NCI-H2171 (cell line): Measurements from ENCODE around the gene KIF25.
A peak's percentile ranks its signal among the peaks of the same experiment; 100 is the strongest.

Experiments used
- DNase-seq: peaks from one replicate; lab custom pipeline; 2025; lab: John Stamatoyannopoulos, UW

The KIF25 gene

DNA sequence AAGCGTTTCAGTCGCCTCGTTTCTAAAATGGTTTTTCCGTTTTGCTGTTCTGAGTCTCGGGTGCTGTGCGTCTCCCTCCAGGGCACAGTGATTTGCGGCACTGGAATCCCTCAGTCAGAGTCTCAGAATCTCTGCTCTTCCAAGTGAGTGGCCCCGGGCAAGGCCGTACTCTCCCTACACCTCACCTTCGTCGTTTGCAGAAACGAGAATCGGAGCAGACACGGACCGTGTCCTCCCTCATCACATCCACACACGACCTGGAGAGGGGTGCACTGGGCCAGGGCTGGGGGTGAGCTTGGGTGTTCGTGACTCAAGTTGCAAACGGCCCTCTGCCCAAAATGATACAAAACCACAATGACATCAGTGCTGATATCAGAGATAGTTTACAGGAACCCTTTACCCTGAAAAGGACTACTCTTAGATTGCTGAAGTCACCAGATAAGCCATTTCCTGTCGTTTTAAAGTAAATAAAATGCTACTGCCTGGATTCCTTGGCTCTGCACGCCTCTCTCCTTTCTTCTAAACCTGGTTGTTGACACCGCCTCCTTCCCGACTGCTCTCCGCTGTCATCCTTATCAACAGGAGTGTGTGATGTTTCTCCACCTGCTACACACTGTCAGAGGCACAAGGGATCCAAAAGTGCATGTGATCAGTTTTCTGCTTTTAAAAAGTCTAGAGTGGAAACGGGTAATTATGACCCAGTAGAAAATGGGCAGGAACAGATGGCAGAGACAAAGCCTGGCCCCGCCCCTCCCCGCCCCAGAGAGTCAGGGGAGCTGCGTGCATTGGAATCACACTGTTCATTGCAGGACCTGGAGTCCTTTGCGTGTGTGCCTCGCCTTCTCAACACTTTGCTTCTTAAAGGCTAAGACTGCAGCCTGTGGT lies 38.4 kb downstream of the KIF25 start:
- peak; percentile 74 for DNase-seq

DNA sequence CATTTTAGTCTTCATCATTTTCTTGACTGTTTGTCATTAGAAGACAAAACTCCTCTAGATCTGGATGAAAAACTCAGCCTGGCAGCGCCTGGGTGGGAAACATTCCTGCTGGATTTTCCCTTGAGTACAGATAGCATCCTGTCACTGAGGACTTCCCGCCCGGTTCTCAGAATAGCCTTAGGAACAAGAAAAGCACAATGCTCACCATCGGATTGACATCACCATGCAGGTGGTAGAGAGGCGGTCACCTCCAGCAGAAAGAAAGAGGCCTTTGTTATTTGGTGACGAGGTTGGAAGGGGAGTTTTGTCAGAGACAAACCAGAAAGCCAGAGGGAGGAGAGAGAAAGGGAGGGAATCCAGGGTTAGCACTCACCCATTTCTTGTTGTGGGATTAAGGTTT lies 39.8 kb downstream of the KIF25 start:
- DNase-seq, result no peak

DNA sequence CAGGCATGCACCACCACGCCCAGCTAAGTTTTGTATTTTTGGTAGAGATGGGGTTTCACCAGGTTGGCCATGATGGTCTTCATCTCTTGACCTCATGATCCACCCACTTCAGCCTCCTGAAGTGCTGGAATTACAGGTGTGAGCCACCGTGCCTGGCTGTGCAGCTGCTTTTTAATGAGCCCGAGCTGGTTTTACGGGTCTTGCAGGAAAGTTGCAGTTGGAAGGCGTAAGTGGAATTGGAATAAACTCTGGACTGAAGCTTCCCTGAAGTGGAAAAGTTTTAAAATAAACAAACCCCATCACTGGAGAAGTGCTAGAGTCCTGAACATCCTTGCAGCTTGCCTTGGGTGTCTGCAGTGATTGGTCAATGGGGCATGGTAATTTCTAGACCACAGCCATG lies 40.4 kb downstream of the KIF25 start:
- no peak for DNase-seq

DNA sequence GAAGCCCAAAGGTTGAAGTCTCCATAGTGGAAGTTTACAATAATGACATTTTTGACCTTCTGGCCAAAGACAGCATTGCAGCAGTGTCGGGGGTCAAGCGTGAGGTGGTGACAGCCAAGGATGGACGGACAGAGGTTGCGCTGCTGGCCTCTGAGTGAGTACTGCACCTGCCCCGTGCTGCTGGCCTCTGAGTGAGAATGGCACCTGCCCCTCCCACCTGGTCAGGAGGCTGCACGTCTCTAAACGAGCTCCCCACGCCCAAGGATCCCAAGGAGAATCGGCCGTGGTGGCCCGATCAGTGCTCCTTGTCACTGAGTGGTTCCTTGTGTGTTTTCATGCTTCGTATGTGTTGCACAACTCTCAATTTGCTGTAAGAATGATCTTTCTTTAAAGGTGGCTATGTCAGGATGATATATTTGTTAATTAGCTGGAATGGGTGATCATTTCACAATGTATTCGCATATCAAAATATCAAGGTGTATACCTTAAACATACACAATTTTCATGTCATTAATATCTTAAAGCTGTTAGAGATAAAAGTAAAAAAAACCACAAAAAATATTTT lies 41.2 kb downstream of the KIF25 start:
- no peak for DNase-seq

DNA sequence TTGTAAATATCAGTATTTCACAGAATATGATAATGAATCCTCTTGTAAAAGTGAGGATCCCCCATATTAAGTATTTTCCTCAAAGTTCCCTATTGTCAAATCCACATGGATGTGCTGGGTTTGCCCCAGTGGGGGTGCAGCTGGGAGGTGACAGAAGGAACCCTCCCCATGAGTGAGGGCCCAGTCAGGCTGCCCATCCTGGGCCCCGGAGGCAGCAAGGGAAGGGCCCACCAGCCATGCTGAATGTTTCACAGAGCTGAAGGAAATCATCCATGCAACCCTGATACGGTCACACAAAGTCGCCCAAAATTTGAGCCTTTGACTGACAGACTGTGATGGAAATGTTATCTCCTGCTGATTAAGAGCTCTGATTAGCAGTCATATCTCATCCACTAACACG lies 41.8 kb downstream of the KIF25 start:
- no peak for DNase-seq

DNA sequence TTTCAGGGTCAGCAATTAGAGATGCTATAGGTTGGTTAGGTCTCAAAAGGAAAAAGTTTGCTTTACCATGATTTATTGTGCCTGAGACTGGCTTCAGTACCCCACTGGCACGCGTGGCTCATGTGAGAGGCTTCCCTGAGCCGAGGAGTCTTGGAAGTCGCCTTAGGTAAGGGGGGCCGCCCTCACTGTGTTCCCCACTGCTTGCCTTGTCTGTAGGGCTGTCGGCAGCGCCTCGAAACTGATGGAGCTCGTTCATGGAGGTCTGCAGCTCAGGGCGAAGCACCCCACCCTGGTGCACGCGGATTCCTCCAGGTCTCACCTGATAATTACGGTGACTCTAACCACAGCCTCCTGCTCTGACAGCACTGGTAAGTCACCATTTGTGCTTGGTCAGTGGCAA lies 42.4 kb downstream of the KIF25 start:
- no peak for DNase-seq

DNA sequence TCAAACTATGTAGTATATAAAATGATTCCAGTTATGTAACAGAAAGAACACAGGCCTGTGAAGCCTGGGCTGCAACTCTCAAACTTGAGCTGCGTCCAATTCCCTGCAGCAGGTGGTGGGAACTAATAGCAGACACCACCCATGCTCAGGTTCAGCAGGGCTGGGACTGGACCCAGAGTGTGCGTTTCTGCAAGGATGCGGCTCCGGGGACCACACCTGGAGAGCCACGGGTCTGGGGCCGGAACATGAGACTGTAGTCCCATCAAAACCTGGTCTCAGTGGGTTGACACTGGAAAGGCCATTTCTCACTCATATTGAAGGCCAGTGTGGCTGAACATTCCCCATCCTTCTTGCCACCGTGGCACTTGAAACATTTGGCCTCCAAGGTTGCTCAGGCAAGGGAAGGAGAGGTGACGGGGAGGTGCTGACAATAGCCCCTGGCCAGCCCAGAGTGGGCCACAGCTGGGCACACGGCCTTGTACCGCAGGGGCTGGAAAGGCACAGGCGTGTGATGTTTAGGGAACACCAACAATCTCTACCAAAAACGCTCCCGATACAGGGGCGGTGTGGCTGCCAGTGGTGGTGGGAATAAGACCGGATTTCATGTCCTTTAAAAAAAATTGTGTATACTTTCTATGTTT lies 43.5 kb downstream of the KIF25 start:
- DNase-seq, result no peak

DNA sequence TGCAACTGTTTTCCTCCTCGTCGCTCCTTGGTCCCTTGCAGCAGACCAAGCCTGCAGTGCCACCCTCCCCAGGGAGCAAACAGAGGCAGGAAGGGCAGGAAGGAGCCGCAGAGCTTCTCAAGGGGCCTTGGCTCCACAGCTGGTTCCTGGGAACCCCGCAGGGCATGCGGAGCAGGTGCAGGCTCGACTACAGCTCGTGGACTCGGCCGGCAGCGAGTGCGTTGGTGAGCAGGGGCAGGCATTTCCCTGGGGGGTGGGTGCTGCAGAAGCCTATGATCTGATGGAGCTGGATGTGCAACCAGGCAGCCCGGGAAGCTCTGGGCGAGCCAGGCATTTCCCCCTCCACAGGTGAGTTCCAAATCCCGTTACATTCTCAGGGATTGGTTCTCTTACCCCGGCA lies 44.5 kb downstream of the KIF25 start:
- no peak for DNase-seq

DNA sequence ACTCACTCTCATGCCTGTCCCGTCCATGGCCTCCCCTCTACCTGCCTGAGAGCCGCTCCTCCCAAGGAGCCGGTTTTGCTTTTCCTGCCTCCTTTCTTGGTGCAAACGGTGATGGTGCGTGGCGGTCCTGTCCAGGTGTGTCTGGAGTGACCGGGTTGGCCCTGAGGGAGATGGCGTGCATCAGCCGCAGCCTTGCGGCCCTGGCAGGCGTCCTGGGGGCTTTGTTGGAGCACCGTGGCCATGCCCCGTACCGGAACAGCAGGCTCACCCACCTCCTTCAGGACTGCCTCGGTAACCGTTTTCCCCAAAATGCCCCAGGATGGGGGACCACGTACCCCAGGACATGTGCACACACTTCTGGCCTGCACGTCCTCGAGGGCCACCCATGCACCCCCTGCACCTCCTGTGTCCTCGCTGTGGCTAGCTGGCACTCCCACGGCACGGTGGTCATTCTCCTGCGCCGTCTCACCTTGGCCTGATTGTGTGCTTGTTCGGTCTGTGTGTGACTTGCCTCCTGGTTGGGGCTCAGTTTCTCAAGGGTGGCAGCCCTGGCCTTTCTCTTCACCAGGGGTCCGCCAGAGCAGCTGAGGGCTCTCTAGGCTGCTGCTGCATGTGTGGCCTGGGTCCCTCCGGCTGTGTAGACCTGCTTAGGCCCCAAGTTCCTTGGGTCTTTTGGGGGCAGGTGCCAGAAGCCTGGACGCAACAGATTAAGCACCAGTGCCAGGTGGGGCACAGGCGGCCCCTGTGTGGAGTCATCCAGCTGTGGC lies 45.1 kb downstream of the KIF25 start:
- DNase-seq, result no peak

DNA sequence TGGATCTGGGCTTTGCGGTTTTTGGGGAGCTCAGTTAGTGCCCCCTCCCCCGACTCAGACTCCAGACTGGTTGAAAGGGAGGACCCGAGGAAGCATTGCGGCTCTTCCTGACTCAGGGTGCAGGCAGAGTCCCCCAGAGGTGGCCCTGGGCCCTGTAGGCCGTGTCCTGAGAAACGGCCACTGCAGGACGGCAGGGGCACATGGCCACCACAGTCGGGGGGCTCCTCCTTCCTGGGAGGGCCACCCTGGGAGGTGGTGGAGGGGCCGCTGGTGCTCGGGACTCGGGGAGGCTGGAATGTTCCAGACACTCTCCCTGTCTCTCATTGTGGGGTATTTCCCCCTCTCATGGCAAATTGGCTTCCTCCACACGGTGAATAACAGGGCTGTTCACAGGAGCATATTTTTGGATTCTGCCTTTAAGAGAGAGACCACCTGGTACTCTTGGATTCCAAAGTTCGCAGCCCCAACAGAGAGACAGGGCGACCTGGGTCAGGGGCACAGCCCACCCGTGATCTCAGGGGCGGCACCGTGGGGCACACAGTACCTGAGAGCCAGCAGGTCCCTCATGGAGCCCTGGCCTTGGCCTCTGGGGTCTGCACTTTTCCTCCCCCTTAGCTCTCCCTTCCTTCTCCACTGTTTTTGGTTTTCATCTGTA lies 45.8 kb downstream of the KIF25 start:
- no peak for DNase-seq

DNA sequence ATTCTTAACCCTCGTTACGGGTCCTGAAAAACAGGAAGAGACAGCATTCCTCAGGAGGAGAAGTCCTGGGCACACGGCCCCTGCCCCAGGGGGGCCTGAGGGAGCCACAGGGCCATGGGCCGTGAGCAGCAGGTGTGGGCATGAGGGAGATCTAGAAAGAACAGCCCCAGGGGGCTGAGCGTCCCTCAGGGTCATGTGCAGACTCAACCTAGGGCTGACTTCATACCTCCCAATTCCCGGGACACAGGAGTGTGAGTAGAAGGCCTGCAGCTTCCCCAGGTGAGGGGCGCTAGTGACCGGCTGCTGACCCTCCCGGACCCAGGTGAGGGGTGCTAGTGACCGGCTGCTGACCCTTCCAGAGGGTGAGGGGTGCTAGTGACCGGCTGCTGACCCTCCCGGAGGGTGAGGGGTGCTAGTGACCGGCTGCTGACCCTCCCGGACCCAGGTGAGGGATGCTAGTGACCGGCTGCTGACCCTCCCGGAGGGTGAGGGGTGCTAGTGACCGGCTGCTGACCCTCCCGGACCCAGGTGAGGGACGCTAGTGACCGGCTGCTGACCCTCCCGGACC lies 46.5 kb downstream of the KIF25 start:
- DNase-seq, result no peak

DNA sequence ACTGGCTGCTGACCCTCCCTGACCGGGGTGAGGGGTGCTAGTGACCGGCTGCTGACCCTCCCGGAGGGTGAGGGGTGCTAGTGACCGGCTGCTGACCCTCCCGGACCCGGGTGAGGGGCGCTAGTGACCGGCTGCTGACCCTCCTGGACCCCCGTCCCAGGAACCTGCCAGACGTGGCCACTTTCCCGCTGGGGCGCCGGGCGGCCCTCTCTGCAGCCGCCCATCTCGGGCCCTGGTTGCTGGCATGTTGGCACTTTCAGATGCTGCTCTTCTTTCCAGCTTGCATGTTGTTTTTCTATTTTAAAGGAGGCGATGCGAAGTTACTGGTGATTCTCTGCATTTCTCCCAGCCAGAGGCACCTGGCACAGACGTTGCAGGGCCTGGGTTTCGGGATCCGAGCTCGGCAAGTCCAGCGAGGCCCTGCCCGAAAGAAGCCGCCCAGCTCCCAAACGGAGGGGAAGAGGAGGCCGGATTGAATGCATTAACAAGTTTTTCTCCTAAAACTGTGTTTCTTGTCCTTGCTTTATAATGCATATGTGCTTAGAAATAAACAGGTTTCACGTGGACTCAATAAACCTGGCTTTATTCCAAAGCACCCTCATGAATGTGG lies 47.2 kb downstream of the KIF25 start:
- no peak for DNase-seq

DNA sequence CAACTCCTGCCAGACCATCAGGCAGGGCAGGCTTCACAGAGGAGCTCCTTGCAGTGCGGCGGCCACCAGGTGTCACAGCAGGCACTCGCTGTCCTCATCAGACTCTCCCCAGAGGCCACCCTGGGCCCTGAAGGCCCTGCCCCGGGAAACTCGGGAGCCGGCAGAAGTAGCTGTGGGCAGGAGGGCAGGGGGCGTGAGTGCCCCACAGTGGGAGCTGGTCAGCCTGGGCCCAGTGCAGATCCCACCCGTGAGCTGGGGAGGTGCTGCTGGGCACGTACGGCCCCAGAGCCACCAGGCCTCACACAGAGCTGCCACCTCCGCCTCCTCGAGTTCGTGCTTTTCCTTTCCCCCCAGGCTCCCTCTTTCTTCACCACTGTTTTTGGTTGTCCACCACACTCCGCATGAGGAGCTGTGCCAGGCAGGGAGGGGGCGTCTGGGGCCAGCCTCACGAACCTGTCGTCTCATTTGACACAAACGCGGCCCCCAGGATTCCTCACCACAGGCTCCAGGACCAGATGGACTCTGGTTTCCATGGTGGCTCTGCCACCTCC lies 47.7 kb downstream of the KIF25 start:
- DNase-seq, result no peak

DNA sequence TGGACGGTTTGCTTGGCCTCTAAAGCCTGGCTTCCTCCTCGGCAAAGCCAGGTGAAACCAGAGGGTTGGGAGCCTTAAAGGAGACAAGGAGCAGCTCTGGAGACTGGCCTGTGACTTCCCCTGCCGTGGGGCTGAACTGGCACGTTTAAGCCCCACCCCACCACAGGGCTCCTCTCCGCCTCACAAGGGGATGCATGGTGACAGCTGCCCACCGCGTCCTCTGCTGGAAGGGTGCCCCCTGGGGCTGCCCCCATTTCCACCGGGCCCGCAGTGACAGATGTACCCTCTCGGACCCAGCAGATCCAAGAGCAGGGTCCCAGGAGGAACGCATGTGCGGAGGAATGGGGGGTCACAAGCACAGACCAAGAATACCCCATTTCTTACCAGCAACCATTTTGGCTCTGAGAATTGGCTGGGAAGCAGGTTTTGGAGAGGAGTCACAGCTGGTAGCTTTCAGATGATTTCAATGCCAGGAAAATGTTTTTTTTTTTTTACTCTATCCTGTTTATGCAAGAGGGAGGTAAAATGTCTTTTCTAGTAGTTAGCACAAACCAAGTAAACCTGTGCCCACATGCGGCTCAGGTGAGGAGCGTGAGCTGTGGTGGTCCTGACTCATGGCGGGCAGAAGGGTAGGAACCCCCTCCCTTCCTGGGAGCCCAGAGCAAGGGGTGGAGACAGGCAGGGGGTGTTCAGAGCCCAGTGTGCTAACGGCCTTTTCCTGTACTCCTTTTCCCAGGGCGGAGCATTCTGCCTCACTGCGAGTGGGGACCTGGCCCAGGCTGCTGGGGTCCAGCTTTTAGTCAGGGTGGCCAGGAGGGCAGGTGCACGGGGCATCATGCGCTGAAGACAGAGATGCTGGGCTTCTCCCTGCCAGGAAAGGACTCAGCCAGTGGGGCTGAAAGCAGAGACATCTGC lies 48.5 kb downstream of the KIF25 start:
- DNase-seq, result peak; percentile 31

DNA sequence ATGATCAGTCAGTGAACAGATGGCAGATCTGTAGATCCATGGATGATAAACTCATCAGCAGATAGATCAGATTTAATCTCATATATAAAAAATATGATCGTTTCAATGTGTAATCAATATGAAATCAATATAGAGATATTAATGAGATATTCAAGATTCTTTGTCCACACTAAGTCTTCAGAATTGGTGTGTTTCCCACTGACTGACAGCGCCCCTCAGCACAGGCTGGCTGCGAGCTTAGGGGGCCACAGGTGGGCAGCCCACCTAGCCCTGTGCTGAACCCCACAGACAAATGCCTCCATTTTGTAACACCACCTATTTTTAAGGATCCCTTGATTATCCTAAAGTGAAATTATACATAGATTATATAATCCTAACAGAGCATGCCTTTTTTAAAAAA lies 49.2 kb downstream of the KIF25 start:
- no peak for DNase-seq

DNA sequence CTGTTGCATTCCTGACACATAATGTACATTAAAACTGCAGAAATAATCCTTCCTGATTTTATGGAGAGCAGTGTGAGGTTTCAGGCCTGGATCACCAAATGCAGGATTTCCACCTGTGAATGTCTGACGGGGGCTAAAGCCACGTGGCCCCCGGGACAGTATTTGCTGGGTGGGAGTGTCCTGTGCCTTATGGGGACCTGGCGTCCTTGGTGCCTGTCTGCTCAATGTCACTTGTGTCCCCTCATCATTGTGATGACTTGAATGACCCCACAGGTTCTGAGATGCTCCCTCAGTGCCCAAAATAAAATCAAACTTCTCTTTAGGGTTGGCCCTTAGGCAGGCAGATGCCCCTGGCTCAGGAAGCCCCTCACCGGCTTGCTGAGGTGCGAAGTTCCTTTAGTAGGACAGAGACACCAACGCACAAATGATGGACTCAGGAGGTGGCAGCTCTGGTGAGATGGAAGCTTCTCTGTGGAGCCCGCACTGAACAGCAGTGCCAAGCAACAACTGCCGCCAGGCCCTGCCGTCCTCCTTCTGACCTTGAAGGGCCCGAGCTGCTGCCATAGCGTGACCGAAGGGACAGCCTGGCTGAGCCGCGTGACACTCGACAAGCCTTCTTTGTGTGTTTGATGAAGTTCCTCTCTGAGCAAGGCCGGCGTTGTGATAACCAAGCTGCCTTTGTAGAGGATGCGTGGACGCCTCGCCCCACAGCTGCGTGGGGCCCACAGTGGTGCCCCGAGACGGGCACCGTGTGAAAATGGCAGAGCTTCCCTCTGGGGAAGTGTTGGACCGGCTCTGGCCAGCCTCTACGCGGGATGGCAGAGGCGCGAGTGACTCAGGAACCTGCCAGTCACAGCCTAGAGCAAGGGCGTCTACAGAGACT lies 50.6 kb downstream of the KIF25 start:
- DNase-seq, result no peak

DNA sequence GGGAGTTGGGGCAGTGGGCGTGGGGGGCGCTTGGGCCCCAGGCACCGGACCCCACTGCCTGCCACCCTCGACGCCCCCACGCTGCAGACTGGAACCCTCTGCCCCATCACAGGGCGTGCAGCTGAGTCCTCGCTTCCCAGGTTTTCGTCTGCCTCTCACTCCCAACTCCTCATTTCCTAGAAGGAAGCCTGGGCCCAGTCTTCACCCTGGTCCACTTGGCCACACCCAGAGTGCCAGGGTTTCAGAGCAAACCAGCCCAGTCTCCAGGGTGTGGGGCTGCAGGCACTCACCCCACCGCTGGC lies 51.2 kb downstream of the KIF25 start:
- DNase-seq, result no peak

DNA sequence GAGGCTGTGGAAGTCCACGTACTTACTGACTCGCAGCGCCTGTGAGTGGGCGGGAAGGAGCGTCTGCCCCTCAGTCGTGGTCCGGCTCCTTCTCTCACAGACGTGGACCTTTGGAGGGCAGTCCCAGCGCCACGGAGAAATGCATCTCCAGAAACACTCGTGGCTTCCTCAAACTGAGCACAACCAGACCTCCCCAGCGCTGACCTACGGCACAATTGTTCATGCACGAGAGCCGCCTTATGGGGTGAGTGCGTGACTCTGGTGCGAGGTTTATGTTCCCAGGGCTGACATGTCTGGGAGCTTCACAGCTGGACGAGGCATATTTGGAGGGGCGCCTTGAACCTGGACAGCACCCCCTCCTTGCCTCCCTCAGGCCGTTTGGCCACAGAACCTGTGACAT lies 51.8 kb downstream of the KIF25 start:
- DNase-seq, result no peak

DNA sequence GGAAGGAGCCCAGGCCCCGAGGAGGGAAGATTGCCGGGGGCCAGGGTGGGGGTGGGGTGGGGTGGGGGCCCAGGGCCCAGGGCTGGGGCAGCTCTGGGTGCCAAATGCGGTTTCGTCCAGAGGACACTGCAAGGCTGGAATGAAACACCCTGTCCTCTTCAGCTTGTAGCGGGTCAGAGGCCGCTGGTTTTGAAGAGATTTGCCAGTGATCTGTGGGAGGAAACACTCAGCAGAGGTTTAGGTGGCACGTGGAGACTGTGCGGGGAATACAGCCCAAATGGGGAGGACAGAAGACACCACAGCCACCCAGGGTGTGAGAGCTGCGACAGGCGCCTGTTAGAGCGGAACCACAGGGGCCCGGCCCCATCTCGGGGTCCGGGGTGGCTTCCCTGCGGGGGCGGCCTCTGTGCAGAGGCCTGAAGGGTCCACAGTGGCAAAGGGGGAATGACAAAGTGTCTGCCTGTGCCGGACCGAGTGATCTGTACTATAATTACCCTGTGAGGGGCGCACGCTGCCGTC lies 52.3 kb downstream of the KIF25 start:
- no peak for DNase-seq
